Medulla oblongata (tissue), 1 donor: ENCODE data around the gene DLGAP4.

ENCODE experiments used
- DNase-seq: peaks from one replicate; pipeline ENCODE4 v3.0.0-alpha.2; 2015; ENCODE audit errors: extremely low spot score

DLGAP4 gene

GRCh38 chr20:36384022-36384619 lies 78.0 kb downstream of the DLGAP4 start:
- DNase-seq: no peak

DNA sequence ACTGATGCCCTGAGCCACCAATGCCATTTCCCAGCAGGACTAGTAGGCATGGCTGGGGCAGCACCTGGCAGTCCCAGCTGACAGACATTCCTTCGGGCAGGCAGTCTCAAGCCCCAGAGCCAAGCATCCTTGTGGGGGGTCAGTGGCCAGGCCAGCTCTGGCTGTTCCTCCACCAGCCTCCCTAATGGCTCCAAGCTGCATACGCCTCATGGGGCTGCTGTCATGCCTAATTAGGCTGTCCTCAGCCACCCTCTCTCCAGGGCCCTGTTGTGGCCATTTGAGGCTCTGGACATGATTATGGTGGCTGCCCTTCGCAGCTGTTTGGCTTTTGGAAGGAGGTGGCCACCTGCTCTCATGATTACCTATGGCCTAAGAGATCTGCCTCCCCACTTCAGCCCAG lies 79.4 kb downstream of the DLGAP4 start:
- no peak for DNase-seq

GRCh38 chr20:36386236-36386635 lies 80.1 kb downstream of the DLGAP4 start:
- DNase-seq: no peak

GRCh38 chr20:36390269-36390668 lies 84.1 kb downstream of the DLGAP4 start:
- DNase-seq: no peak

DNA sequence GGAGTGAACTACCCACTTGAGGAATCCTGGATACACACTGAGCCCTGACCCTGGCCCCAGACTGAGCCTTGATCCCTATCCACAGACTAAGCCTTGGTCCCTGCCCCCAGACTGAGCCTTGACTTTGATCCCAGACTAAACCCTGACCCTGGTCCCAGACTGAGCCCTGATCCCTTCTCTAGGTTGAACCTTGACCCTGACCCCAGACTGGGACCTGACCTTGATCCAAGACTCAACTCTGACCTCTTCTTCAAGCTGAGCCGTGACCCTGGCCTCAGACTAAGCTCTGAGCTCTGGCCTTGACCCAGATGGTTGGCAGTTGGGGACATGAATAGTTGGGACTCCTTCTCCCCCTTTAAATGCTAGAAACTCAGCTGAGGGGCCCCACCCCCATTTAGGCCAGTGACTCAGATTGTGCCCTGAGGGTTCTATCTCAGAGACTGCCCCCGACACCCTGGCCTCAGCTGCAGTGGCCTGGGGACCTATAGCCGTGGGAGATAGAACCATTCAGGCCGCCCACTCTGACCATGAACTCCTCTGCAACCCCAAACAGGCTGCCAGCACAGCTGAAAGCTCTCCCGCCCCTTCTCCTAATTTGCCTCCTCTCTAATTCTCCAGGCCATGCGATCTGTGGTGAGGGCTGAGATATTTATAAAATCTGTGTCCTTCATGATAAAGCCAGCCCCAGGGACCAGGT lies 84.7 kb downstream of the DLGAP4 start:
- DNase-seq: no peak

- no peak for DNase-seq
These were observed 85.3 kb downstream of the DLGAP4 start for GRCh38 chr20:36391456-36391855.

GRCh38 chr20:36391955-36392354 lies 85.8 kb downstream of the DLGAP4 start:
- DNase-seq: no peak

- DNase-seq: no peak
These were observed 86.8 kb downstream of the DLGAP4 start for GRCh38 chr20:36392989-36393388.

DNA sequence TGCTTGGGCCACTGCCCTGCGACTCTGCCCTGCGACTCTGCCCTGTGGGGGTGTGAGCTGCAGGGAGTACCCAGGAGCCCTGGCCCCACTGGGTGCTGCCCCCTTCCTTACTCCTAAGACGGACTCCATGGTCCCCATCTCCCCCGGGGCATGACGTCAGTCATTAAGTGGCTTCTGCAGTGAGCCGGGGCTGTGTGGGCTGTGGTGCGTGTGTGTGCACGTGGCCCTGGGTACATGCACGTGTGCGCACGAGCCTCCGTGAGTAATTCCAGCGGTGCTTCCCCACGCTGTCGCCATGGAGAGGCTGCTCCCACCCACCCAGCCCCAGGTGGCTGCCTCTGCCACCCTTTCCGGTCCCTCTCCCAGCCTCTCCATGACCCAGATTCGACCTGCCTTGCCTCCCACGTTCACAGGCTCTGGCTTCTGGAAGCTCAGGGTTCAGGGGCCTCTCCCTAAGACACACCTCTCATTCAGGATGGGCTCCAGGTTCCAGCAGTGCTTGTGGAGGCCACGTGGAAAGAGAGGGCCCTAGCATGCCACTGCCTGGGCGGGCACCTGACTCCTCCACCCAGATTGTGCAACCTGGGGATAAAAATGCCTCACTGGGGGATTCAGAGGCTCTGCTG lies 88.3 kb downstream of the DLGAP4 start:
- no peak for DNase-seq

- no peak for DNase-seq
These were observed 90.2 kb downstream of the DLGAP4 start for GRCh38 chr20:36396340-36396739.

- DNase-seq: no peak
These were observed 90.9 kb downstream of the DLGAP4 start for GRCh38 chr20:36396847-36397630.

GRCh38 chr20:36398515-36398914 lies 92.4 kb downstream of the DLGAP4 start:
- DNase-seq: no peak

DNA sequence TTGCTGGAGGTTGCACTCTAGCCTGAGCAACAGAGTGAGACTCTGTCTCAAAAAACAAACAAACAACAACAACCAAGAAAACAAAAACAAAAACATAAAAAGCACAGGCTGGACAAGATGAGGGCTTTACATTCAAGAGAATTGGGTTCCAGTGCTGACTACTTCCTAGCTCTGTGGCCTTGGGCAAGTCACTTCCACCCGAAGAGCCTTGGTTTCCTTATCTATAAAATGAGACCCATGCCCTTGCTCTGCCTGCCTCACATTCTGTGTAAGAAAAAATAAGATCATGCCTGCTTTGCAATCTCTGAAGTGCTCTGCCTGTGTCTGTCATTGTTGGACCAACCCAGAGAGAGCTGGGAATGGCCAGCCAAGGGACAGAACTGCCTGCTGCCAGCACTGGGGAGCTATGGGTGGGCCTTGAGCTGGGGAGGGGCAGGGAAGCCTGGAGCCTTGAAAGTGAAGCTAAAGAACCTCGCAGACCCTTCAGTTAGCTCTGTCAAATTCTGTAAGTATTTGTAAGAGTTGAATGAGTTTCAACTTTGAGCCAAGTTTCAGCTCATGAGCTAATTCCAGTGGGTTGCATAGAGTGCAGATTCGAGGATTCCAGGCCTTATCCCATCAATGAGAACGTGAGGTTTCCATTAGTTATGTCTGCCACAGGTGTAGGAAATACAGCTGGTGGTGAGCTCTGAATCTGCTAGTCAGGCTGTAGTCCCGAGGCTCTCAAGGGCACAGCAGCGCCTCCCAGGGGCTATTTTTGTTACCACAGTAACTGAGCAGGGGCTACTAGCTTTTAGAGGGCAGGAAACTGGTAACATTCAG lies 93.2 kb downstream of the DLGAP4 start:
- peak; percentile 64 for DNase-seq

GRCh38 chr20:36399969-36400545 lies 93.9 kb downstream of the DLGAP4 start:
- DNase-seq: no peak

DNA sequence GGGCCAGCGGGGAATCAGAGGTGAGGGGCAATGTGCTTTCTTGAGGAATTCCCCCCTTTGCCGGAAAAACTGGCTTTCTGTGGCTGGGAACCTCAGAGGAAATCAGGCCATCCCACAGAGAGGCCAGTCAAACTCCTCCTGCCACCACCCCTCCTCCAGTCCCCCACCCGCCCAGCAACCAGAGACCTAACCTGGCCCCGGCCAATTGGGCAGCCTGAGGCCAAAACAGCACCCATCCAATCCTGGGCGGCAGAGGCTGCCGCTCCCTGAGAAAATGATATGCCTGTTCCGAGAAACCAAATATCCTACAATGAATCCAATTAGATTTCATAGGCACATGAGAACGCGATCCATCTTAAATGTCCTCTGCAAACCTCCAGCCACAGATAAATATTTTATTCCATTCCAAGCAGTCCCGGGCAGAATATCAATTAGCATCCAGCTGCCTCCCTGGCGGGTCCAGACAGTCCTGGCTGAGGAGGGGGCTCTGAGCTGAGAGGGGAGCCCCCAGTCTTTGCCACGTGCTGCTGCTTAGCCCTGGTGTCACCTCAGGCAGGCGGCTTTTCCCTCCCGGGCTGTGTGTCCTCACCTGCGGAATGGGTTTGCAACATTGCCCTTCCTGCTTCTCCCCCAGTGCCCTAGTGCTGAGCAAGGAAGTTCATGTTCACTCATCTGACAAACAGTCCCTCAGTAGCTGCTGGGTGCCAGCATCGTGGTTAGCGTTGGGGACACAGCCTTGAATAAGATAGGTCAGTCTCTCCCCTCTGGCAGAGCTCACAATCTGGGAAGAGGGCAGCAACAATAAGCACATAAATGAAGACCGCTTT lies 95.0 kb downstream of the DLGAP4 start:
- DNase-seq: peak; percentile 7

- no peak for DNase-seq
These were observed 96.6 kb downstream of the DLGAP4 start for GRCh38 chr20:36402708-36403107.

- no peak for DNase-seq
These were observed 98.4 kb downstream of the DLGAP4 start for GRCh38 chr20:36404435-36404978.

DNA sequence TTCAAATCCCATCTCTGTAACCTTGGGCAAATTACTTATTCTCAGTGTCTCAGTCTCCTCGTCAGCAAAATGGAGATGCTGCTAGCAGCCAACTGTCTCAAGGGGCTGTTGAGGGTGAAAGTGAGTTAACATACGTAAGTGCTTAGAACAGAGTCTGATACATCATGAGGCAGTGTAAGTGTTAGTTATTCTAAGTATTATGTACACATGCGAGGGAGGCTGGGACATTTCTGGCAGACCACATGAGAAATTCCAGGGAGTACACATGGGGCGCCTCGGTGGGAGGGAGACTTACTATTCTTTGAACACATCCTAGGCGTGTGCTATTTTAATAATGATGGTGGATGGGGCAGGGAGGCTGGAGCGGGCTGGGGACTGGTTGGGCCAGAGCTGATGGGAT lies 99.1 kb downstream of the DLGAP4 start:
- DNase-seq: no peak

DNA sequence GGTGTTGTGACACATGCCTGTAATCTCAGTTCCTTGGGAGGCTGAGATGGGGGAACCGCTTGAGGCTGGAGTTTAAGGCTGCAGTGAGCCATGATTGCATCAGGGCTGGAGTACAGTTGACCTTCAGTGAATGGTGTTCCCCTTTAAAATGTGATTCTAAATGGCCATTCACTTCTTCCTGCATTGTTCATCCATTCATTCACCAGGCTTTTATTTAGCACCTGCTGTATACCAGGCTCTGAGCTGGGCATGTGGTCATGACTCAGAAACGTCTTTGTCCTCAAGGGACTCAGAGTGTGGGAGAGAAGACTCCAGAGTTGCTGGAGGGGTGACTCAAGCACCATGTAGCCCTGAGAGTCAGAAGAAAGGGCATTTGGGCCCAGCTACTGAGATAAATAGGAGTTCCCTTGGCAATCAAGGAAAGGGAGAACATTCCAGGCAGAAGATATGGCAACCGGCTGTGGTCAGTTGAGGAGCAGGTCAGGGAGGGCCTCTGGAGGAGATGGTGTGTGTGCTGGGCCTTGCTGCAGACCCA lies 101.1 kb downstream of the DLGAP4 start:
- DNase-seq: no peak

GRCh38 chr20:36408219-36408618 lies 102.1 kb downstream of the DLGAP4 start:
- no peak for DNase-seq
